SK-N-SH (cell line): ENCODE measurements around the gene ALOX5AP. TPM values are rescaled to one million over a fixed set of nuclear protein-coding genes. Genes with fewer than 3 reads are reported as not detected.

Experiments used
- CTCF ChIA-PET: fragments of 300-600, 350-600 bp; formaldehyde crosslinking; extraction: SDS; loops from one replicate; lab custom pipeline; 2021; lab: Yijun Ruan, JAX
- POLR2A ChIA-PET: fragments of 350-600 bp; sonication (Branson Sonifier 250); formaldehyde crosslinking; extraction: SDS; loops from one replicate; lab custom pipeline; 2020; ENCODE audit warnings: antibody characterized with exemption, inconsistent platforms; lab: Yijun Ruan, JAX
- DNase-seq: peaks from one replicate; pipeline ENCODE4 v3.0.0; 2012
- H2AFZ ChIP-seq: fragments of 200-600 bp; sonication (generic); 2 replicates; pipeline ENCODE4 v1.8.1; 2016; ENCODE audit warnings: antibody characterized with exemption, mild to moderate bottlenecking, low read depth
- H3F3A ChIP-seq: fragments of 200-600 bp; sonication (generic); replicated peaks from 2 replicates; pipeline ENCODE3; 2016; ENCODE audit warnings: antibody characterized with exemption, mild to moderate bottlenecking; ENCODE audit not compliant: insufficient read depth
- H3K27ac ChIP-seq, 2 experiments: fragments of 200-500 bp in 1 of 2; fragments of 200-600 bp in 1 of 2; sonication (Bioruptor generic) in 1 of 2; sonication (generic), shearing (Covaris generic) in 1 of 2; 2 replicates each; pipeline versions ENCODE4 v1.5.1 to v1.6.1; 2014 to 2016; ENCODE audit warnings: low read depth in 2 of 2, inconsistent platforms in 1 of 2, low read length in 1 of 2, mild to moderate bottlenecking in 1 of 2, mixed read lengths in 1 of 2
- H3K27me3 ChIP-seq: fragments of 200-600 bp; sonication (generic), shearing (Covaris generic); 2 replicates; pipeline ENCODE4 v1.6.1; 2016; ENCODE audit warnings: mixed run types; ENCODE audit not compliant: insufficient read depth
- H3K36me3 ChIP-seq, 2 experiments: fragments of 200-500 bp in 1 of 2; fragments of 200-600 bp in 1 of 2; sonication (Bioruptor generic) in 1 of 2; sonication (generic) in 1 of 2; replicated peaks in 1 of 2; 2 replicates each; pipeline versions ENCODE3 to v1.5.1; 2014 to 2016; ENCODE audit warnings: low read length in 1 of 2, mild to moderate bottlenecking in 1 of 2; ENCODE audit not compliant: insufficient read depth in 2 of 2, control insufficient read depth in 1 of 2
- H3K4me1 ChIP-seq, 2 experiments: fragments of 200-500 bp in 1 of 2; fragments of 200-600 bp in 1 of 2; sonication (Bioruptor generic) in 1 of 2; sonication (generic), shearing (Covaris generic) in 1 of 2; 2 replicates each; pipeline versions ENCODE4 v1.5.1 to v1.6.1; 2014 to 2016; ENCODE audit warnings: low read depth in 1 of 2, low read length in 1 of 2, mixed run types in 1 of 2; ENCODE audit not compliant: insufficient read depth in 2 of 2, control insufficient read depth in 1 of 2
- H3K4me2 ChIP-seq: fragments of 200-600 bp; sonication (generic), shearing (Covaris generic); 2 replicates; pipeline ENCODE4 v1.6.1; 2017; ENCODE audit warnings: mixed run types
- H3K4me3 ChIP-seq, 2 experiments: fragments of 200-500 bp in 1 of 2; fragments of 200-600 bp in 1 of 2; sonication (Bioruptor generic) in 1 of 2; sonication (generic), shearing (Covaris generic) in 1 of 2; 2 replicates each; pipeline versions ENCODE4 v1.5.1 to v1.8.1; 2014 to 2016; ENCODE audit warnings: low read depth in 2 of 2, inconsistent platforms in 1 of 2, low read length in 1 of 2, mild to moderate bottlenecking in 1 of 2, mixed read lengths in 1 of 2, moderate library complexity in 1 of 2
- H3K79me2 ChIP-seq: fragments of 200-600 bp; sonication (generic); 2 replicates; pipeline ENCODE4 v1.8.1; 2017; ENCODE audit warnings: mild to moderate bottlenecking; ENCODE audit not compliant: insufficient read depth
- H3K9ac ChIP-seq: fragments of 200-600 bp; sonication (generic); 2 replicates; pipeline ENCODE4 v1.6.1; 2017; ENCODE audit warnings: mixed run types
- H3K9me2 ChIP-seq: fragments of 200-600 bp; sonication (generic); 2 replicates; pipeline ENCODE4 v1.6.1; 2017; ENCODE audit warnings: mixed run types
- H3K9me3 ChIP-seq: fragments of 200-600 bp; sonication (generic); 2 replicates; pipeline ENCODE4 v1.6.1; 2017; ENCODE audit warnings: mixed run types, mild to moderate bottlenecking, moderate library complexity
- H4K20me1 ChIP-seq: fragments of 200-600 bp; sonication (generic); 2 replicates; pipeline ENCODE4 v1.6.1; 2017; ENCODE audit warnings: mild to moderate bottlenecking, mixed run types; ENCODE audit not compliant: insufficient read depth
- ELF1 ChIP-seq: IDR thresholded peaks from 2 replicates; pipeline ENCODE4 v1.4.0; 2012
- EP300 ChIP-seq, 2 experiments: IDR thresholded peaks; 2 replicates each; pipeline versions ENCODE4 v1.4.0 to v1.6.1; 2012; ENCODE audit warnings: borderline replicate concordance in 1 of 2, low read depth in 1 of 2, low read length in 1 of 2
- EZH2phosphoT487 ChIP-seq: fragments of 200-600 bp; sonication (generic); IDR thresholded peaks from 2 replicates; pipeline ENCODE4 v1.6.1; 2017; ENCODE audit warnings: low read depth, mixed run types, mild to moderate bottlenecking, antibody characterized with exemption, moderate library complexity, borderline replicate concordance
- JUND ChIP-seq: IDR thresholded peaks from 2 replicates; pipeline ENCODE4 v1.4.0; 2012
- MEF2A ChIP-seq: IDR thresholded peaks from 2 replicates; pipeline ENCODE4 v1.4.0; 2012; ENCODE audit warnings: low read depth, borderline replicate concordance
- MXI1 ChIP-seq: IDR thresholded peaks from 2 replicates; pipeline ENCODE4 v1.6.1; 2012; ENCODE audit warnings: mild to moderate bottlenecking, low read depth, low read length, improper control_type of control experiment
- NFIC ChIP-seq: IDR thresholded peaks from 2 replicates; pipeline ENCODE4 v1.4.0; 2012; ENCODE audit warnings: borderline replicate concordance
- POLR2AphosphoS5 ChIP-seq: IDR thresholded peaks from 2 replicates; pipeline ENCODE4 v1.6.1; 2012; ENCODE audit warnings: low read depth, low read length
- RAD21 ChIP-seq: IDR thresholded peaks from 2 replicates; pipeline ENCODE4 v1.6.1; 2012; ENCODE audit warnings: mild to moderate bottlenecking, low read length
- REST ChIP-seq: IDR thresholded peaks from 2 replicates; pipeline ENCODE4 v1.6.1; 2012; ENCODE audit warnings: mild to moderate bottlenecking, low read depth, low read length, moderate library complexity
- SIN3A ChIP-seq: IDR thresholded peaks from 2 replicates; pipeline ENCODE4 v1.6.1; 2012; ENCODE audit warnings: low read depth, mild to moderate bottlenecking, low read length, moderate library complexity, borderline replicate concordance
- TCF12 ChIP-seq: IDR thresholded peaks from 2 replicates; pipeline ENCODE4 v1.4.0; 2012
- TEAD4 ChIP-seq: IDR thresholded peaks from 2 replicates; pipeline ENCODE4 v1.4.0; 2012; ENCODE audit warnings: mild to moderate bottlenecking, borderline replicate concordance; ENCODE audit not compliant: insufficient read depth
- ZBTB33 ChIP-seq: IDR thresholded peaks from 2 replicates; pipeline ENCODE4 v1.4.0; 2012; ENCODE audit warnings: low read depth, borderline replicate concordance
- WGBS: methylation state at CpG from one replicate; pipeline ENCODE4 v1.1.6; 2017; ENCODE audit warnings: low lambda C conversion rate; 5-methylcytosine and 5-hydroxymethylcytosine counted together
- polyA plus RNA-seq, 3 experiments: library from polyadenylated mRNA; depleted of rRNA; stranded (reverse); fragments of >200 nt; gene quantifications; 2 replicates each; pipeline ENCODE4 v1.2.3, GENCODE V29; 2012
- TF ChIP-seq, protein P1 (sequence below): fragments of 150-350 bp; IDR thresholded peaks from 2 replicates; pipeline ENCODE4 v1.6.1; 2017; ENCODE audit warnings: antibody characterized with exemption, low read length, low read depth, borderline replicate concordance
- TF ChIP-seq, protein P2 (sequence below): IDR thresholded peaks from 2 replicates; pipeline ENCODE4 v1.4.0; 2012; ENCODE audit warnings: low read depth

Gene ALOX5AP
- polyA plus RNA-seq, 1 of the 3 experiments (the other 2 are of a cell fraction): 1.3 TPM

- 75% methylated on average over 2 of the region's 2 CpGs for WGBS
- Histone ChIP-seq H3F3A (peaks cover 9% of the 10 kb centered on the region), H3K9ac (no peak overlapping the region), H3K27me3 (no peaks in the 10 kb centered on the region), H3K27ac (peak overlapping the region in 1 of 2 experiments; percentile 20; a peak in 1 of 4 replicates), H3K4me2 (no peak overlapping the region), H3K9me2 (no peaks in the 10 kb centered on the region), H3K36me3 (no peaks in the 10 kb centered on the region), H4K20me1 (no peaks in the 10 kb centered on the region), H3K79me2 (no peaks in the 10 kb centered on the region), H3K9me3 (no peaks in the 10 kb centered on the region), H3K4me1 (no peaks in the 10 kb centered on the region; a peak in 2 of 4 replicates), H3K4me3 (no peak overlapping the region), H2AFZ (no peak overlapping the region)
- no peak for TF ChIP-seq MEF2A
- no peak for TF ChIP-seq TEAD4
- TF ChIP-seq, protein P1, sequence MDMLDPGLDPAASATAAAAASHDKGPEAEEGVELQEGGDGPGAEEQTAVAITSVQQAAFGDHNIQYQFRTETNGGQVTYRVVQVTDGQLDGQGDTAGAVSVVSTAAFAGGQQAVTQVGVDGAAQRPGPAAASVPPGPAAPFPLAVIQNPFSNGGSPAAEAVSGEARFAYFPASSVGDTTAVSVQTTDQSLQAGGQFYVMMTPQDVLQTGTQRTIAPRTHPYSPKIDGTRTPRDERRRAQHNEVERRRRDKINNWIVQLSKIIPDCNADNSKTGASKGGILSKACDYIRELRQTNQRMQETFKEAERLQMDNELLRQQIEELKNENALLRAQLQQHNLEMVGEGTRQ: no peak
- TF ChIP-seq EP300 (IDR thresholded peaks at IDR 0.05; ENCODE audit: borderline replicate concordance in 1 of 2, low read depth in 1 of 2, low read length in 1 of 2): no peak
- no peak for TF ChIP-seq SIN3A
- TF ChIP-seq NFIC: peak; percentile 30
- TF ChIP-seq RAD21: no peak
- no peak for TF ChIP-seq EZH2phosphoT487
- TF ChIP-seq MXI1: no peak
- no peak for TF ChIP-seq POLR2AphosphoS5
- TF ChIP-seq JUND: no peak
- TF ChIP-seq ZBTB33: no peak
- TF ChIP-seq ELF1: no peak
- TF ChIP-seq, protein P2, sequence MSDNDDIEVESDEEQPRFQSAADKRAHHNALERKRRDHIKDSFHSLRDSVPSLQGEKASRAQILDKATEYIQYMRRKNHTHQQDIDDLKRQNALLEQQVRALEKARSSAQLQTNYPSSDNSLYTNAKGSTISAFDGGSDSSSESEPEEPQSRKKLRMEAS: no peak
- TF ChIP-seq REST: no peak
- TF ChIP-seq TCF12: peak; percentile 8; the same call in 1 of the 2 replicates
- no peak for DNase-seq
- POLR2A ChIA-PET: no interaction called here
- CTCF ChIA-PET: interaction anchor here (1.6 kb wide), 1 partner anchor 50 kb away, joined by 5 read pairs; no protein-coding TSS in a partner anchor
These were observed 9.8 kb upstream of the ALOX5AP start for GRCh38 chr13:30725326-30726085.
